ENCODE measurements around the gene RAPGEF1.

Gene RAPGEF1

DNA sequence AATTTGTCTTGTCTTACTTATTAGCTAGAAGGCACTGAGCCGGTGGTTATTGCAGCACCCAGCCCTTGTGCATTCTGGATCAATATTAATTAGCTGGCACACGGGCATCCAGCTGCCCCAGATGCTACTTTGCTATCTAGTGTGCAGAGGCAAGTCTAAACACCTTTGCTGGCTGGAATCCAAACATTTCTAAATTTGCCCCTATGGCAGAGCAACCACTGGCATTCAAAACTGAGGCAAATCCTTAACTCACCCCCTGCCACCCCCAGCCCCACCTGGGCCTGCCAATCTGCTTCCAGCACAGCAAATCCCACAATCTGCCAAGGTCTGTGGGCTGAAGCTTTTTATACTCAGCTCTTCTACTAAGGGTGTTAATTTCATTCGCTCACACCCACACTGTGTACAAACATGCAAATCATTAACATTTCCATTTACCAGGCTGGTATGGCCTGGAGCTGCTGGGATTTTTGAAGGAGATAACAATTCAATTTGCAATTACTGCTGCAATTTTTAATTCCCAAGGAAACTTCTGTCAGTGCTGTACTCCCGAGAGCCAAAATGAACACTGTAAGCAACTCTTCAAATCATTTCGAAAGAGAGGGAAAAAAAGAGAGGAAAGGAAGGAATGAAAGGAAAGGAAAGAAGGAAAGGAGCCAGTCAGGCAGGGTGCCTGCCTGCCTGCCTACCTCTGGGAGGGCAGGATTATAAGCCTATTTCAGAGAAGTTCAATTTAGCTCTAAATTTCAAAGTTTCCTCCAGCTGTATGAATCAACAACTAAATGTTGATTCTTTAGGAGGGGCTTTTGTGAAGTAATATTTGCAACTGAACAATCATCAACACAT, 35.5 kb downstream of the RAPGEF1 start:
- Histone ChIP-seq H3K4me1 (ENCODE audit: control insufficient read depth in 1 of 2, insufficient read depth in 2 of 2, low read length in 2 of 2) (peaks cover 10 to 44% of the 10 kb centered on the region in 2 donors), H3K36me3 (ENCODE audit: control insufficient read depth in 1 of 2, insufficient read depth in 2 of 2, low read length in 2 of 2) (no peaks in the 10 kb centered on the region), H3K4me3 (ENCODE audit: low read depth in 1 of 2, low read length in 2 of 2) (no peak overlapping the region), H3K27ac (ENCODE audit: low read length) (no peak overlapping the region), H3K9me3 (ENCODE audit: control insufficient read depth in 1 of 2, low read length in 2 of 2) (no peaks in the 10 kb centered on the region), H3K27me3 (ENCODE audit: low read depth, low read length) (no peaks in the 10 kb centered on the region)

DNA sequence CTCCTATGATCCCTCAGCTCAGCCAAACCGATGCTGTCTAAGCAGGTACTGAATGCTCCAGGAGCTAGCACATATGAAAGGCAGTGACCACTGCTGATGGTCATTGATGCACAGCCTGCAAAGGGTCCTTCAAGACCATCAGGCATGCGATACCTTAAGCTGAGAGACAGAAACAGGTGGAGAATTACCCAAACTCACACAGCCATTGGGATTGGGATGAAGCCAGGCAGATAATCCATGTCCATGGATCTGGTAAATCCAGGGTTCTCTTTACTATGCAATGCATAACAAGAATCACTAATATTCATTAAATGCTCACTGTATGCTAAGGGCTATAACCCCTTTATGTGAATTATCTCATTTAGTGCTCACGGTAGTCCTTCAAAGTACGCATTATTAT, 36.2 kb downstream of the RAPGEF1 start:
- Histone ChIP-seq H3K27me3 (ENCODE audit: low read depth, low read length) (no peaks in the 10 kb centered on the region), H3K36me3 (ENCODE audit: control insufficient read depth in 1 of 2, insufficient read depth in 2 of 2, low read length in 2 of 2) (no peaks in the 10 kb centered on the region), H3K4me3 (ENCODE audit: low read depth in 1 of 2, low read length in 2 of 2) (no peak overlapping the region), H3K27ac (ENCODE audit: low read length) (no peak overlapping the region), H3K4me1 (ENCODE audit: control insufficient read depth in 1 of 2, insufficient read depth in 2 of 2, low read length in 2 of 2) (peaks cover 8 to 44% of the 10 kb centered on the region in 2 donors), H3K9me3 (ENCODE audit: control insufficient read depth in 1 of 2, low read length in 2 of 2) (no peaks in the 10 kb centered on the region)

DNA sequence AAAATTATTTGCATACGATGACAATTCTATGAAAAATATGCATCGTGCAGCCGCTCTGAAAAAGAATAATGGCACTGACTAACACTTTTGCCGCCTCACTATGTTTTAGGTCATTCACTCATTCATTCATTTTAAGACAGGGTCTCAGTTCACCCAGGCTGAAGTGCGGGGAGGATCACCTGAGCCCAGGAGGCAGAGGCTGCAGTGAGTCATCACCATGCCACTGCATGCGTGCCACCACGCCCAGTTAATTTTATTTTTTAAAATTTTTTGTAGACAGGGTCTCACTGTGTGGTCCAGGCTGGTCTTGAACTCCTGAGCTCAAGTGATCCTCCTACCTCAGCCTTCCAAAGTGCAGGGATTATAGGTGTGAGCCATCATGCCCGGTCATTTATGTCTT, 37.0 kb downstream of the RAPGEF1 start:
- Histone ChIP-seq H3K27me3 (ENCODE audit: low read depth, low read length) (no peaks in the 10 kb centered on the region), H3K36me3 (ENCODE audit: control insufficient read depth in 1 of 2, insufficient read depth in 2 of 2, low read length in 2 of 2) (no peaks in the 10 kb centered on the region), H3K27ac (ENCODE audit: low read length) (no peak overlapping the region), H3K4me1 (ENCODE audit: control insufficient read depth in 1 of 2, insufficient read depth in 2 of 2, low read length in 2 of 2) (peaks cover 10 to 36% of the 10 kb centered on the region in 2 donors), H3K9me3 (ENCODE audit: control insufficient read depth in 1 of 2, low read length in 2 of 2) (no peaks in the 10 kb centered on the region), H3K4me3 (ENCODE audit: low read depth in 1 of 2, low read length in 2 of 2) (no peak overlapping the region)

DNA sequence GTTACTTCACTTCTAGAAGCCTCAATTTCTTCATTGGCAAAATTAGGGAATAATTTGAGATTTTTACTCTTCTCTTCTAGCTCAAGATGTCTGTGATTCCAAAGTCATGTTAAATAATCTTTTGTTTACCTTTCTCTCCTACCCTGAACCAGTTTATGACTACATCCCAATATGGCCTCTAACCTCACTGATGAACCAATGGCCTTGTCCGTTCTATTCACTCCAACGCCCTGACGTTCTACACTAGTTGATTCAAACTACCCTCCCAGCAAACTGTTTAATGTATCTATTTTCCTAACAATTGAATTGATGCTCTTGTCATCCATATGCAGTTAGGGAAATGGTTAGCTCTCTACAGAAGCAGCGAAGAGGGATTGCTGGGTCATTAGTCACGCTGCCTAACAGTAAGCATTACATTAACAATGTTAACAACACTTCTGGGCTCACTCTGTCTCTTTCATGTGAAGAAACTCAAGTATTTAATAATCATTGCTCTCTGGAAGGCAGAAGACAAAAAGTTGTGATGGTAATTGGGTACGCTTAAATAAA, 38.0 kb downstream of the RAPGEF1 start:
- Histone ChIP-seq H3K27ac (ENCODE audit: low read length) (no peak overlapping the region), H3K9me3 (ENCODE audit: control insufficient read depth in 1 of 2, low read length in 2 of 2) (no peaks in the 10 kb centered on the region), H3K27me3 (ENCODE audit: low read depth, low read length) (no peaks in the 10 kb centered on the region), H3K4me1 (ENCODE audit: control insufficient read depth in 1 of 2, insufficient read depth in 2 of 2, low read length in 2 of 2) (peaks cover 21 to 29% of the 10 kb centered on the region in 2 donors), H3K36me3 (ENCODE audit: control insufficient read depth in 1 of 2, insufficient read depth in 2 of 2, low read length in 2 of 2) (no peaks in the 10 kb centered on the region), H3K4me3 (ENCODE audit: low read depth in 1 of 2, low read length in 2 of 2) (no peak overlapping the region)

DNA sequence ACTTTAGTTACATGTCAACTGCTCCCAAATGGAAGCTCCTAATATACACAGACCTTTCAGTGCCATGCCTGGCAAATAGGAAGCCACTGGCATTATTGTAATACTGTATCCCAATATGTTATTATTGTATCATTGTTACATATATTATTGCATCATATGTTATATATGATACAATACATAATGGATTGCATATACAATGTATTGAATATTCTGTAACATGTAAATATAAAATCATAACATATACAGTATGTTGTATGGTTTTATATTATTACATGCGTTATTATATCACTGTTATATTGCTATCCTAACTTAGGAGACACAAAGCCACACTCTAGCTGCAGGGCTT, 38.5 kb downstream of the RAPGEF1 start:
- Histone ChIP-seq H3K4me1 (ENCODE audit: control insufficient read depth in 1 of 2, insufficient read depth in 2 of 2, low read length in 2 of 2) (peaks cover 23 to 25% of the 10 kb centered on the region in 2 donors), H3K27me3 (ENCODE audit: low read depth, low read length) (no peaks in the 10 kb centered on the region), H3K27ac (ENCODE audit: low read length) (no peak overlapping the region), H3K9me3 (ENCODE audit: control insufficient read depth in 1 of 2, low read length in 2 of 2) (no peaks in the 10 kb centered on the region), H3K36me3 (ENCODE audit: control insufficient read depth in 1 of 2, insufficient read depth in 2 of 2, low read length in 2 of 2) (no peaks in the 10 kb centered on the region), H3K4me3 (ENCODE audit: low read depth in 1 of 2, low read length in 2 of 2) (no peak overlapping the region)

DNA sequence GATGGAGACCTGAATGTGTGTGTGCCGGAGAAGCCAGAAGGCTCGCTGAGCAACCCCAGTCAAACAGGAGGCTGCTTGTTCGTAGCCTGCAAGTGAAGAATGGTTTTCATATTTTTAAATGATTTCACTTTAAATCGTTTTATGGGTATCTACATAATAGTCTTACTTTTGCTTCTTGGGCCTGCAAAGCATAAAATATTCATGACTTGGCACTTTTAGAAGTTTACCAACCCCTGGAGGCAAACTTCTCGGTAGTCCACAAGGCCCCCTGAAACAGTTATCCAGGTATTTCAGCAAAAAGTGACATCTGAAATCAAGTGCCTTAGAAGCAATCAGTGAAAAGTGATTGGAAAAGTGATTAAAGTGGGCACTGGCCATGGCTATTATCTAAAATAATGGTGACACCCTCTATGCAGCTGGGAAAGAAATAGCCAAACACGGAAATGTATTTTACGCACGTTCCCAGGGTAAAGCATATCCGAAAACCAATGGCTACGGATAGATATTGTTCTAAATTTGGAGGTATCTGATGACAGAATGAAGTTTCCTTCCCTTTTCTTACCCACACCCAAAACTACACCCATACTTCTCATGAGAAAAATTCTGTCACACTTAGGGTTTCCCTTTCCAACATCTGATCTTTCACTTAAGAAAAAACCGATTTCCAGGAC, 39.0 kb downstream of the RAPGEF1 start:
- peaks cover 22 to 23% of the 10 kb centered on the region in 2 donors for H3K4me1 ChIP-seq (ENCODE audit: control insufficient read depth in 1 of 2, insufficient read depth in 2 of 2, low read length in 2 of 2)
- H3K9me3 ChIP-seq (ENCODE audit: control insufficient read depth in 1 of 2, low read length in 2 of 2) = no peaks in the 10 kb centered on the region
- no peak overlapping the region for H3K4me3 ChIP-seq (ENCODE audit: low read depth in 1 of 2, low read length in 2 of 2)
- H3K27me3 ChIP-seq (ENCODE audit: low read depth, low read length) = no peaks in the 10 kb centered on the region
- H3K36me3 ChIP-seq (ENCODE audit: control insufficient read depth in 1 of 2, insufficient read depth in 2 of 2, low read length in 2 of 2) = no peaks in the 10 kb centered on the region
- no peak overlapping the region for H3K27ac ChIP-seq (ENCODE audit: low read length)

DNA sequence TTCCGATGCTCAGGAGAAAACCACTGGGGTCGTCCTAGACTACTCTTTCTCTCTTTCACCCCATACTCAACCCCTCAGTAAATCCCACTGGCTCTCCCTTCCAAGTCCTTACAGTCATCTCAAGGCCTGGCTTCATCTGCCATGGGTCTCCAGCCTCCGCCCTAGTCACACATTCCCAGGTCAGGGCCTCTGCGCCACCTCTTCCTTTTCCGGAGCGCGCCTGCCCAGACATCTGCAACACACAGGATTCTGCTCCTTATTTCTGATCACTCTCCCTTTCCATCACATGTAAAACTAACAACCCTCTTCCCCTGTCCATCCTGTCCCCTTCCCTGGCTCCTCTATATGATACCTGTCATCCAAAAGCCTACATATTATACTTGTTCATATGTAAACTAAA, 39.8 kb downstream of the RAPGEF1 start:
- peaks cover 18 to 23% of the 10 kb centered on the region in 2 donors for H3K4me1 ChIP-seq (ENCODE audit: control insufficient read depth in 1 of 2, insufficient read depth in 2 of 2, low read length in 2 of 2)
- no peak overlapping the region for H3K4me3 ChIP-seq (ENCODE audit: low read depth in 1 of 2, low read length in 2 of 2)
- H3K36me3 ChIP-seq (ENCODE audit: control insufficient read depth in 1 of 2, insufficient read depth in 2 of 2, low read length in 2 of 2) = no peaks in the 10 kb centered on the region
- H3K9me3 ChIP-seq (ENCODE audit: control insufficient read depth in 1 of 2, low read length in 2 of 2) = no peaks in the 10 kb centered on the region
- no peak overlapping the region for H3K27ac ChIP-seq (ENCODE audit: low read length)
- H3K27me3 ChIP-seq (ENCODE audit: low read depth, low read length) = no peaks in the 10 kb centered on the region

DNA sequence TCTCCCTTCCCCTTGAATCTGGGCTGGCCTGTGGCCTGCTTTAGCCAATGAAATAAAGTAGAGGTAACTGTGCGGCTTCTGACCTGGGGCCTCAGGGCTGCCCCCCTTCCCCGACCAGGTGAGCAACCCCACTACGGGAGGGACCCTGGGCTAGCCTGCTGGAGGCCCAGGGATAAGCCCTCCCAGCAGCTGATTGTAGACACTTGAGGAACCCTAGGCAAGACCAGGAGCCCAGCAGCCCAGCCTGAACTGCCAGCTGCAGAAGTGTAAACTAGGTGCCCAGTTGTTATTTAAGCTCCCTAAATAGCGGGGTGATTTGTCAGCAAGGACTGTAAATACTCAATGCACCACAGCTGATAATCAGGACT, 41.3 kb downstream of the RAPGEF1 start:
- peaks cover 3 to 25% of the 10 kb centered on the region in 2 donors for H3K4me1 ChIP-seq (ENCODE audit: control insufficient read depth in 1 of 2, insufficient read depth in 2 of 2, low read length in 2 of 2)
- H3K27me3 ChIP-seq (ENCODE audit: low read depth, low read length) = no peaks in the 10 kb centered on the region
- no peaks in the 10 kb centered on the region for H3K36me3 ChIP-seq (ENCODE audit: control insufficient read depth in 1 of 2, insufficient read depth in 2 of 2, low read length in 2 of 2)
- H3K4me3 ChIP-seq (ENCODE audit: low read depth in 1 of 2, low read length in 2 of 2) = no peak overlapping the region
- H3K9me3 ChIP-seq (ENCODE audit: control insufficient read depth in 1 of 2, low read length in 2 of 2) = no peaks in the 10 kb centered on the region
- no peak overlapping the region for H3K27ac ChIP-seq (ENCODE audit: low read length)

DNA sequence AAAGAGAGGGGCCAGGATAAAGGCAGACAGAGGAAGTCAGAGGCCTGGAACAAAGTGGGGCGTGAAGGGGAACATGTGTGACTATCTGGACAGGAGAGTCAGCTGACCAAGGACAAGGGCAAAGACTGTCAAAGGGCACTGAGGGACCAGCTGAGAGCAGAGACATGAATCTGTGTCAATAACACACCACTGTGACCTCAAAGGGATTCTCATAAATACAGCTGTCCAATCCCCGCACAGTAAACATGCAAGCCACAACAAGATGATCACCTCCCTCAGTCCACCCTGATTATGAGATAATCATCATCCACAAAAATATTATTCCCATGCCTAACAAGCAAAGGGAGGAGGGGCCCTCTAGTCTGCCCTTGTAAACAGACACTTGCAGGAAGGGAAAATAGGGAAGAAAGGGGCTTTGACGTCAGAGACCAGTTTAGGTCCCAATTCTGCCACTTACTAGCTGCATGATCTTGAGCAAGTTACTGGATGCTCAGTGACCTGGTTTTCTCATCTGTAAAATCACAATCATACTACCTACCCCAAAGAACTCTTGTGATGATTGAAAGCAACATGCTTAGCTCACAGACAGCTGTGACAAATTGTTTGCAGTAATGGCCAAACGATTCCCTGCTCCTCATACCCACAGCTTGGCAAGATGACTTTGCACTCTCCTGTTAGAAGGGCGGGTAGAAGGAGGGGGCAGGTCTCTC, 41.8 kb downstream of the RAPGEF1 start:
- no peaks in the 10 kb centered on the region for H3K36me3 ChIP-seq (ENCODE audit: control insufficient read depth in 1 of 2, insufficient read depth in 2 of 2, low read length in 2 of 2)
- no peaks in the 10 kb centered on the region for H3K9me3 ChIP-seq (ENCODE audit: control insufficient read depth in 1 of 2, low read length in 2 of 2)
- no peaks in the 10 kb centered on the region for H3K27me3 ChIP-seq (ENCODE audit: low read depth, low read length)
- H3K27ac ChIP-seq (ENCODE audit: low read length) = no peak overlapping the region
- no peak overlapping the region for H3K4me3 ChIP-seq (ENCODE audit: low read depth in 1 of 2, low read length in 2 of 2)
- H3K4me1 ChIP-seq (ENCODE audit: control insufficient read depth in 1 of 2, insufficient read depth in 2 of 2, low read length in 2 of 2) = peaks cover 0 to 25% of the 10 kb centered on the region in 2 donors

DNA sequence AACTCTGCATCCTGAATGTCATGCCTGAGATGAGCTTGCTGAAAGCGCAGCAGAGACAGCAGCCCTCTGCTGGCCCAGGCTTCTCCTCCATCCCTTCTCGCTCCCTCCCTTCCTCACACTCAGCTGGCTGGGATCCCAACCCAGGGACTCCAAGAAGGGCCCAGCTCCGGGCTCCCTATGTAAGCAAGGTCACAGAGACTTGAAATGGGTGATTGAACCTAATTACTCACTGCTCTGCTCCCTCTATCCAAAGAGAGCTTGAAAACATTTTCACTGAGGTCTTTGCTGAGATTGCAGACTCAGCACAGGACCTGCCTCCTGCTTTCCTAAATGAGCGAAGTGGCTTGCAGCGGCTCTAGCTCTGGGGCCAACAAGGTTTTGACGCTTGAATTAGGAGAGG, 42.8 kb downstream of the RAPGEF1 start:
- H3K27ac ChIP-seq (ENCODE audit: low read length) = no peak overlapping the region

DNA sequence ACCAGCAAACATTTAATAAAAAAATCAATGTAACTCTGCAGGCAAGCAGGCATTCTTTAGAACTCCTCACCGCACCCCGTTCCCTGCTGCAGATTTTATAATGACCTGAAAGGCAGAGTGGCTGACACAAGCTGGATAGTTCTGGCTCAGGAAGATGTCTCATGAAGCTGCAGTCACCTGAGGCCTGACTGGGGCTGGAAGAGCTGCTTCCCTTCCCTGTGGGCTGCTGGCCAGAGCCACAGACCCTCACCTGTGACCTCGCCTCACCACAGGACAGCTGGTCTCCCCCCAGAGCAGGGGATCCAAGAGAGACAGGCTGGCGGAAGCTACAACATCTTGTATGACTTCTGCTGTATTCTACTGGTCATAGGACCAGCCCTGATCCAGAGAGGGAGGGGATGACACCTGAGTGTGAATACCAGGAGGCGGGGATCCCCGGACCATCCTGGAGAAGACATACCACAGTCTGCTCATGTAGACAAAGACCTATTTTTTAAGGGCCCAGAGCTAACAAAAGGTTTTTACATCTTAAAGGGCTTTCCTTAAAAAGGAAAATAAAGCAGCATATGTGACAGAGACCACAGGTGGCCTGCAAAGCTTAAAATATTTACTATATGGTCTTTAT, 43.9 kb downstream of the RAPGEF1 start:
- H3K9me3 ChIP-seq (ENCODE audit: control insufficient read depth in 1 of 2, low read length in 2 of 2) = no peaks in the 10 kb centered on the region
- H3K27ac ChIP-seq (ENCODE audit: low read length) = no peak overlapping the region
- H3K4me3 ChIP-seq (ENCODE audit: low read depth in 1 of 2, low read length in 2 of 2) = no peak overlapping the region
- H3K36me3 ChIP-seq (ENCODE audit: control insufficient read depth in 1 of 2, insufficient read depth in 2 of 2, low read length in 2 of 2) = no peaks in the 10 kb centered on the region
- no peaks in the 10 kb centered on the region for H3K27me3 ChIP-seq (ENCODE audit: low read depth, low read length)
- peaks cover 0 to 32% of the 10 kb centered on the region in 2 donors for H3K4me1 ChIP-seq (ENCODE audit: control insufficient read depth in 1 of 2, insufficient read depth in 2 of 2, low read length in 2 of 2)

More for the DNA sequence above, 42.8 kb downstream of the RAPGEF1 start:
- Histone ChIP-seq H3K4me3 (ENCODE audit: low read depth in 1 of 2, low read length in 2 of 2) (no peak overlapping the region), H3K9me3 (ENCODE audit: control insufficient read depth in 1 of 2, low read length in 2 of 2) (no peaks in the 10 kb centered on the region), H3K36me3 (ENCODE audit: control insufficient read depth in 1 of 2, insufficient read depth in 2 of 2, low read length in 2 of 2) (no peaks in the 10 kb centered on the region), H3K4me1 (ENCODE audit: control insufficient read depth in 1 of 2, insufficient read depth in 2 of 2, low read length in 2 of 2) (peaks cover 0 to 32% of the 10 kb centered on the region in 2 donors), H3K27me3 (ENCODE audit: low read depth, low read length) (no peaks in the 10 kb centered on the region)
